Activated naive CD8-positive, alpha-beta T cell treated with anti-CD3 and anti-CD28 coated beads for 36 hours (primary cell): ENCODE measurements around the gene KLF11. TPM values are rescaled to one million over a fixed set of nuclear protein-coding genes. Genes with fewer than 3 reads are reported as not detected.
"Not testable (repeated sequence)": the region's sequence is repeated elsewhere in the genome, so short reads cannot be mapped to it uniquely, and the experiment has no call there.

Experiments
- DNase-seq: peaks from one replicate; pipeline ENCODE4 v3.0.0; 2021
- H3K27ac Mint-ChIP-seq: one replicate; pipeline ENCODE4 v1.8.0; 2022; ENCODE audit warnings: mild to moderate bottlenecking, moderate library complexity, mixed read lengths
- H3K27me3 Mint-ChIP-seq: one replicate; pipeline ENCODE4 v1.8.0; 2022; ENCODE audit warnings: mild to moderate bottlenecking, mixed read lengths
- H3K36me3 Mint-ChIP-seq: one replicate; pipeline ENCODE4 v1.8.0; 2021; ENCODE audit warnings: mild to moderate bottlenecking, mixed read lengths
- H3K4me1 Mint-ChIP-seq: one replicate; pipeline ENCODE4 v1.8.0; 2021; ENCODE audit warnings: mixed read lengths
- H3K4me3 Mint-ChIP-seq: one replicate; pipeline ENCODE4 v1.8.0; 2022; ENCODE audit warnings: mild to moderate bottlenecking, moderate library complexity, mixed read lengths
- H3K9me3 Mint-ChIP-seq: one replicate; pipeline ENCODE4 v1.8.0; 2022; ENCODE audit warnings: mixed read lengths
- total RNA-seq, 2 experiments: library from RNA; stranded (reverse); gene quantifications; one replicate each; pipeline ENCODE4 v1.2.3, GENCODE V29; 2021

The KLF11 gene
- total RNA-seq, 2 experiments from 2014 or later: 3.7 to 3.9 TPM

DNA sequence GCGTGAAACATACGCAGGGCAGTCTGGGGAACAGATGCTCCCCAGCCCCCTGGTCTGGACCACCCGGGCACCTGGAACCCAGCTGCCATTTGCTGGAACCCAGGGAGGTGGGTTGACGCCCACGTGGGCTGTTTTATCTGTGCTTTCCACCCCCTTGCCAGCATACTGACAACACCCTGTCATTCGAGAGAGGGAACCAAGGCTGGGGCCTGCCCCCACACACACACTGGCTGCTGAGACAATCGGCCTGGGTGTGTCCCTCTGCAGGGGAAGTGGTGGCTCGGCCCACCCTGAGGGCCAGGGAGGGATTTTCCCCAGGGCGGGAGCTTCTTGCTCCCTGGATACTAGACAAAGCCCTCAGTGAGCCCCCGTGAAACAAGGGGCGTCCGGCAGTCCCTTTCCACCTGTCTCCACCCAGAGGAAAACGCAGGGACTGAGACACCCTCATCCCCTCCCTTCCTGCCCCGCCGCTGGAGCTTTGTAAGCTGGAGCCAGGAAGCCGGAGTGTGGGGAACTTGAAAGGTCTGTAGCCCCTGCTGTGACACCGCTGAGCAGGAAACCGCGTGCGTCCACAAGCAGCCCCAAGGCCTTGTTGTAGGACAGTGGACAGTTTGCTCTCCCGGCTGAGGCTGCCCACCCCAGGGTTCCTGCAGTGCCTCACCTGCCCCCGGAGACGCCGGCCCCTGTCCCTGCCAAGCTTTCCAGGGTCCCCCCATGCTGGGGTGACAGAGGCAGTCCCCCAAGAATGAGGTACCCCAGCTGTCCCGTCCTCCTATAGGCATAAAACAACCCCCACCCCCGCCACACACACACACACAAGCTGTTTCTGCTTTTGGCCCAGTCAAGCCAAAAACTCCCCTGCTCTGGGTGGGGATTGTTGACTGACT is 14.1 kb upstream of the KLF11 start:
- H3K36me3 Mint-ChIP-seq: no peaks in the 10 kb centered on the region
- peak; percentile 60 for DNase-seq
- H3K4me1 Mint-ChIP-seq: peaks cover 15% of the 10 kb centered on the region
- peak overlapping the region; percentile 59 for H3K4me3 Mint-ChIP-seq
- no peaks in the 10 kb centered on the region for H3K27me3 Mint-ChIP-seq
- H3K27ac Mint-ChIP-seq: peak overlapping the region; percentile 42
- H3K9me3 Mint-ChIP-seq: no peaks in the 10 kb centered on the region

GRCh38 chr2:10029875-10030223 is 13.5 kb upstream of the KLF11 start:
- DNase-seq: no peak

GRCh38 chr2:10030311-10030736 is 13.0 kb upstream of the KLF11 start:
- Mint-ChIP-seq H3K36me3 (no peaks in the 10 kb centered on the region), H3K4me3 (no peak overlapping the region), H3K4me1 (peaks cover 19% of the 10 kb centered on the region), H3K27me3 (no peaks in the 10 kb centered on the region), H3K9me3 (no peaks in the 10 kb centered on the region), H3K27ac (no peak overlapping the region)
- no peak for DNase-seq

More at GRCh38 chr2:10029875-10030223, 13.5 kb upstream of the KLF11 start:
- Mint-ChIP-seq H3K4me3 (peak overlapping the region; percentile 59), H3K27ac (peak overlapping the region; percentile 25), H3K9me3 (no peaks in the 10 kb centered on the region), H3K36me3 (no peaks in the 10 kb centered on the region), H3K27me3 (no peaks in the 10 kb centered on the region), H3K4me1 (peaks cover 17% of the 10 kb centered on the region)

DNA sequence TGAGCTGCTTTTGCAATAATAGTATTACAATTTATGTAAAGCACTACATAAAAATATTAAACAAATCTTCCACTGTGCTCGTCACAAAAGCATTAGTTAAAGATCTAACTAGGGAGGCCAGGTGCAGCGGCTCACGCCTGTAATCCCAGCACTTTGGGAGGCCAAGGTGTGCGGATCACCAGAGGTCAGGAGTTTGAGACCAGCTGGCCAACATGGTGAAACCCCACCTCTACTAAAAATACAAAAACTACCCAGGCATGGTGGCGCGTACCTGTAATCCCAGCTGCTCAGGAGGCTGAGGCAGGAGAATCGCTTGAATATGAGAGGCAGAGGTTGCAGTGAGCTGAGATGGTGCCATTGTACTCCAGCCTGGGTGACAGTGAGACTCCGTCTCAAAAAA is 12.6 kb upstream of the KLF11 start:
- H3K36me3 Mint-ChIP-seq, H3K27me3 Mint-ChIP-seq, DNase-seq, H3K4me3 Mint-ChIP-seq, H3K27ac Mint-ChIP-seq, H3K9me3 Mint-ChIP-seq: not testable (repeated sequence)
- peaks cover 21% of the 10 kb centered on the region for H3K4me1 Mint-ChIP-seq

GRCh38 chr2:10031886-10032745 is 11.2 kb upstream of the KLF11 start:
- no peak for DNase-seq

DNA sequence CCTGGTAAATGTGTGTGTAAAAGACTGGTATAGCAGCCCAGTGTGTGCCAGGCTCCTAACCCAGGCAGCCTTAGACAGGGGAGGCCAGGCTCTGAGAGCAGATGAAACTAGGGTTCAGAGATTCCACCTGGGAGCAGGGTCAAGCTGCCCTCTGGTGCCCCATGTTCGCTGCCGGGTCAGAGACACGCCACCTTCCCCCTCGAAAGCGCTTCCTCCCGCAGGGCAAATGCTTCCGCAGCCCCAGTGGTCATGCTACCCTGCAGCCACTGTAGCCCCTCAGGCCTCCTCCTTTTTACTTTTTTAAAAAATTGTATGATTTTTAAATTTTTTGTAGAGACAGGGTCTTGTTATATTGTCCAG is 10.6 kb upstream of the KLF11 start:
- Mint-ChIP-seq H3K36me3 (no peaks in the 10 kb centered on the region), H3K4me1 (peaks cover 22% of the 10 kb centered on the region), H3K4me3 (no peak overlapping the region), H3K27ac (no peak overlapping the region), H3K27me3 (no peaks in the 10 kb centered on the region), H3K9me3 (no peaks in the 10 kb centered on the region)
- DNase-seq: no peak

More at GRCh38 chr2:10031886-10032745, 11.2 kb upstream of the KLF11 start:
- Mint-ChIP-seq H3K4me1 (peaks cover 22% of the 10 kb centered on the region), H3K4me3 (no peak overlapping the region), H3K27ac (no peak overlapping the region), H3K9me3 (no peaks in the 10 kb centered on the region), H3K27me3 (no peaks in the 10 kb centered on the region), H3K36me3 (no peaks in the 10 kb centered on the region)

DNA sequence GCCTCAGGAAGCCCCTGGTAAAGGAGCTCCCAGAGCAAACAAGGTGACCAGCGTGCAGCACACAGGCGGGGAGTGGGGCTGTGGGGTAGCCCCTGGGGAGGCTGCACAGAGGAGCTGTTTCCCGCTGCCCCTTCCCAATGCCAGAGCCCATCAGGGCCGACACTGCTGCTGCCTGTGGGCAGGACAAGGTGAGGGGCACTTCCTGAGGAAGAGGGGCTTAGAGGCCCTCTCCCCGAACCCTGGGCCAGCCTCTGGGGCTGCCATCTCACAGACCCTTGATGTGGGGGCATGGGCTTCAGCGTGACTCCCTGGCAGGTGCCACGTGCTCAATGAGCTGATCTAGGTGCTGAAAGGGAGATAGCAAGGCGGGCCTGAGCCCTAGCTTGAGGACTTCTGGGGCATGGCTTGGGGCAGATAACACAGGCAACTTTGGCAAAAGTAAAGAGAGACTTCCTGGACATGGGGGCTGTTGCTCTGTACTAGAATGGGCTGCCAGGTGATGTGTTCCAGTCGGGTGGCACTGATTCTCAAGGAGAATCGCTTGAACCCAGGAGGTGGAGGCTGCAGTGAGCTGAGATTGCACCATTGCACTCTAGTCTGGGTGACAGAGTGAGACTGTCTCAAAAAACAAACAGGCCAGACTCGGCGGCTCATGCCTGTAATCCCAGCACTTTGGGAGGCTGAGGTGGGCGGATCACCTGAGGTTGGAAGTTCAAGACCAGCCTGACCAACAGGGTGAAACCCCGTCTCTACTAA is 9.9 kb upstream of the KLF11 start:
- Mint-ChIP-seq H3K4me3 (no peak overlapping the region), H3K36me3 (no peaks in the 10 kb centered on the region), H3K4me1 (peaks cover 22% of the 10 kb centered on the region), H3K9me3 (no peaks in the 10 kb centered on the region), H3K27me3 (no peaks in the 10 kb centered on the region), H3K27ac (no peak overlapping the region)
- no peak for DNase-seq

DNA sequence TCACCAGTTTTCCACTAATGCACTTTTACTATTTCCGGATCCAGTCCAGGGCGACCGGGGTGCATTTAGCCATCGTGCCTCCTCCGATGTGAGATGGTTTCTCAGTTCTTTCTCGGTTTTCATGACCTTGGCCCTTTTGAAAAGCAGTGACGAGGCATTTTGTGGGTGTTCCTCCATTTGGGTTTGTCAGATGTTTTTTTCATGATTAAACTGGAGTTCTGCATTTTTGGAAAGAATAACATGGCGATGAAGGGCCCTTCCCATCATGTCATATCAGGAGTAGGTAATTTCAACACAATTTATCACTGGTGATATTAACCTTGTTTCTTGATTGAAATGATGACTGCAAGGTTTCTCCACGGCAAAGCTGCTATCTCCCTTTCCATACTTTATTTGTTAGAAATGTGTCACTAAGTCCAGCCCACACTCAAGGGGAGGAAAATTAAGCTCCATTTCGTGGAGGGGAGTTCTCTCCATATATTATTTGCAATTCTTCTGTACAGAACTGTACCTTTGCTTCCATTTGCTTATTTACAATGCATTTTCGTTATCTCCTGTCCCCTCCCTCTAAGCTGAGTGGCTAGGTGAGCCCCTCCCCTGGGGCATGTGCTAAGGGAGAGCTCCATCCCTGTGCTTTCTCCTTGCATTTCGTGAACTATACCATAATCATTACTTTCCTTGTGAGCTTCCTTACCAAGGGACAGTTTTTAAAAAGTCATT is 8.9 kb upstream of the KLF11 start:
- no peaks in the 10 kb centered on the region for H3K9me3 Mint-ChIP-seq
- no peaks in the 10 kb centered on the region for H3K27me3 Mint-ChIP-seq
- no peaks in the 10 kb centered on the region for H3K36me3 Mint-ChIP-seq
- H3K4me1 Mint-ChIP-seq: peaks cover 16% of the 10 kb centered on the region
- no peak for DNase-seq
- H3K27ac Mint-ChIP-seq: no peak overlapping the region
- no peak overlapping the region for H3K4me3 Mint-ChIP-seq

DNA sequence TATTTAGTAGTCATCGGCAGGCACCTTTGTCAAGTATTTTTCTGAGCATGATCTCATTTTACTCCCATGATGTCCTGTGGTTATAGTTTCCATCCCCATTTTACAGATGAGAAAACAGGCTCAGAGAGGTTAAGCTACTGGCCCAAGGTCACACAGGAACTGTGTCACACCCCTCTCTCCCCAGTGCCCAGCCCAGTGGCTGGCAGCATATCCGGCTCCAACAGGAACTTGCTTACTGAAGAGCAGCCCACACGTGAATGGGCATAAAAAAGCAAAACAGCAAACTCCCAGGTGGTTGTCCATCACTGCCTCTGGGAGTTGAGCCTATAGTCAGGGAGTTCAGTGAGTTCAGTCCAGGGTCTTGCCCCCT is 8.3 kb upstream of the KLF11 start:
- Mint-ChIP-seq H3K27me3 (no peaks in the 10 kb centered on the region), H3K27ac (no peak overlapping the region), H3K4me3 (no peak overlapping the region), H3K36me3 (no peaks in the 10 kb centered on the region), H3K4me1 (peaks cover 11% of the 10 kb centered on the region), H3K9me3 (no peaks in the 10 kb centered on the region)
- DNase-seq: no peak

- H3K4me3 Mint-ChIP-seq: no peak overlapping the region
- no peak overlapping the region for H3K27ac Mint-ChIP-seq
- H3K27me3 Mint-ChIP-seq: no peaks in the 10 kb centered on the region
- DNase-seq: no peak
- no peaks in the 10 kb centered on the region for H3K9me3 Mint-ChIP-seq
- H3K36me3 Mint-ChIP-seq: no peaks in the 10 kb centered on the region
- H3K4me1 Mint-ChIP-seq: peaks cover 7% of the 10 kb centered on the region
Measured at GRCh38 chr2:10035633-10036032, 7.7 kb upstream of the KLF11 start.

DNA sequence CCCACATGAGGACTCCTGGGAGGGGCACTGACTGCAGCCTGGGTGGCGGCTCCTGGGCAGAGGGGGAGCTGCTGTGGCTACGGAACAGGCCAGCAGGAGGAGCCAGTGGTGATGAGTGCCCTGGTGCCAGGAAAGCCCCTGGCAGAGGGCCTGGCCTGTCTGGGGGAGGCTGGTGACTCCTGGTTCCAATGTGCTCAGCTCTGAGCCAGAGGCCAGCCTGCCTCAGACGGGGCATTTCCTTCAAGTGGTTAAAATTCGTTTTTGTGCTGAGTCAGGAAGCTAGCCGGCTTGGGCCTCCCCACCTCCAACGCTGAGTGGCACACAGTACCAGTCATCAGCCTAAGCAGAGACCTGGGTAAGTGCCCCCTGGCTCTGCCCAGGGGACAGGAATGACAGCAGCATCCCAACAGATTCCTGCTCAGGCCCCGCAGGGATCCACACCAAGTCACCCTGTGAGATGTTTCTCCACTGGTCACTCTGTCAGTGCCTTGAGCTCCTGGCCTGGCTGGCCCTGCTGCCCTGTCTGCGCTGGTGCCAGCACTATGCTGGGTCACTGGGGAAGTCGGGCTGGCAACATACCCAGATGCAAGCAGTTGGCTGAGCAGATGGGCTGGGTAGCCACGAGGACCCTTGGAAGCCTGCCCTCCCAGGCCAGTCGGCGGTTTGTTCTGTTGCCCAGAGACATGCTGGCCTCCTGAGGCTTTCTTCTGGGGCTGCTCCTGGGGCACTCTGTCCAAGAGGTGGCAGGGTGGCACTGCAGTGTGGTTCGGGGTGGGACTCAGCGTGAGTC is 7.1 kb upstream of the KLF11 start:
- H3K36me3 Mint-ChIP-seq: no peaks in the 10 kb centered on the region
- H3K27me3 Mint-ChIP-seq: no peaks in the 10 kb centered on the region
- peak; percentile 44 for DNase-seq
- H3K9me3 Mint-ChIP-seq: no peaks in the 10 kb centered on the region
- peaks cover 7% of the 10 kb centered on the region for H3K4me1 Mint-ChIP-seq
- H3K27ac Mint-ChIP-seq: no peak overlapping the region
- no peak overlapping the region for H3K4me3 Mint-ChIP-seq

DNA sequence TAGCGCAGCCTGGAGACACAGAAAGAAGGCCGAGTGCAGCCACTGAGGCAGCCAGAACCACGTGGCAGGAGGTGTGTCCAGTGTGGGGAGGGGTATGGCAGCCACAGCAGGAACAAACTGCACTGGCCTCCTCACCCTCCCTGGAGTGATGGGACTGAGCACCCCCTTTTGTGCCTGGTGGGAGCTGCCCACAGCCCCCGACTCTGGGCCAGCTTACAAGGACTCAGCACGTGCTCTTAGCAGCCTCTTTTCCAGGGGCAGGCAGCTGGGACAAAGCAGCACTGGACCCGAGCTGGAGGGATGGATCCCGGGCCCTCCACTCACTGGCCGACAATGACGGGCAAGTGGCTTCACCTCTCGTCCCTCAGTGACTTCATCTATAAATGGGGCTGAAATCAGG is 5.2 kb upstream of the KLF11 start:
- DNase-seq: no peak
- no peaks in the 10 kb centered on the region for H3K9me3 Mint-ChIP-seq
- H3K36me3 Mint-ChIP-seq: peaks cover 2% of the 10 kb centered on the region
- no peak overlapping the region for H3K4me3 Mint-ChIP-seq
- peaks cover 13% of the 10 kb centered on the region for H3K4me1 Mint-ChIP-seq
- H3K27ac Mint-ChIP-seq: no peak overlapping the region
- peaks cover 3% of the 10 kb centered on the region for H3K27me3 Mint-ChIP-seq

- H3K27me3 Mint-ChIP-seq: peaks cover 3% of the 10 kb centered on the region
- peaks cover 2% of the 10 kb centered on the region for H3K36me3 Mint-ChIP-seq
- H3K4me1 Mint-ChIP-seq: peaks cover 13% of the 10 kb centered on the region
- no peaks in the 10 kb centered on the region for H3K9me3 Mint-ChIP-seq
- no peak overlapping the region for H3K4me3 Mint-ChIP-seq
- H3K27ac Mint-ChIP-seq: no peak overlapping the region
- DNase-seq: no peak
Measured at GRCh38 chr2:10038716-10039115, 4.6 kb upstream of the KLF11 start.
